ENCODE results near the gene SPRED2. TPM values are rescaled to one million over a fixed set of nuclear protein-coding genes. Genes with fewer than 3 reads are reported as not detected.

The SPRED2 gene
- total and polyA plus RNA-seq, 3 donors from 2014 or later = 10.0 to 14.1 (median 11.3) TPM

GRCh38 chr2:65353927-65354326, 78.5 kb downstream of the SPRED2 start:
- peaks cover 18% of the 10 kb centered on the region for H3K4me1 ChIP-seq
- no peaks in the 10 kb centered on the region for H3K36me3 ChIP-seq (ENCODE audit: low read depth, missing control alignments)
- DNase-seq = no peak
- H3K27me3 ChIP-seq = no peaks in the 10 kb centered on the region
- no peaks in the 10 kb centered on the region for H3K9me3 ChIP-seq
- 79 to 91% methylated on average over 5 of the region's 5 CpGs for WGBS, 2 donors
- TF ChIP-seq, protein P1, sequence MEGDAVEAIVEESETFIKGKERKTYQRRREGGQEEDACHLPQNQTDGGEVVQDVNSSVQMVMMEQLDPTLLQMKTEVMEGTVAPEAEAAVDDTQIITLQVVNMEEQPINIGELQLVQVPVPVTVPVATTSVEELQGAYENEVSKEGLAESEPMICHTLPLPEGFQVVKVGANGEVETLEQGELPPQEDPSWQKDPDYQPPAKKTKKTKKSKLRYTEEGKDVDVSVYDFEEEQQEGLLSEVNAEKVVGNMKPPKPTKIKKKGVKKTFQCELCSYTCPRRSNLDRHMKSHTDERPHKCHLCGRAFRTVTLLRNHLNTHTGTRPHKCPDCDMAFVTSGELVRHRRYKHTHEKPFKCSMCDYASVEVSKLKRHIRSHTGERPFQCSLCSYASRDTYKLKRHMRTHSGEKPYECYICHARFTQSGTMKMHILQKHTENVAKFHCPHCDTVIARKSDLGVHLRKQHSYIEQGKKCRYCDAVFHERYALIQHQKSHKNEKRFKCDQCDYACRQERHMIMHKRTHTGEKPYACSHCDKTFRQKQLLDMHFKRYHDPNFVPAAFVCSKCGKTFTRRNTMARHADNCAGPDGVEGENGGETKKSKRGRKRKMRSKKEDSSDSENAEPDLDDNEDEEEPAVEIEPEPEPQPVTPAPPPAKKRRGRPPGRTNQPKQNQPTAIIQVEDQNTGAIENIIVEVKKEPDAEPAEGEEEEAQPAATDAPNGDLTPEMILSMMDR (IDR thresholded peaks at IDR 0.05) = no peak
- TF ChIP-seq POLR2A (IDR thresholded peaks at IDR 0.05) = no peak
- H3K4me3 ChIP-seq = no peak overlapping the region
- H3K27ac ChIP-seq = no peak overlapping the region
- intact Hi-C loops (cut with DNase I; ENCODE audit: low total_unique reads) = no loop called here

- TF ChIP-seq, protein P1 (IDR thresholded peaks at IDR 0.05) = no peak
- TF ChIP-seq POLR2A (IDR thresholded peaks at IDR 0.05) = no peak
- Histone ChIP-seq H3K27ac (no peak overlapping the region), H3K4me3 (no peak overlapping the region), H3K27me3 (no peaks in the 10 kb centered on the region), H3K36me3 (ENCODE audit: low read depth, missing control alignments) (no peaks in the 10 kb centered on the region), H3K4me1 (peaks cover 18% of the 10 kb centered on the region), H3K9me3 (no peaks in the 10 kb centered on the region)
- WGBS, 2 donors = 94 to 97% methylated on average over 4 of the region's 4 CpGs
- DNase-seq = no peak
- intact Hi-C loops (cut with DNase I; ENCODE audit: low total_unique reads) = no loop called here
These were observed 79.4 kb downstream of the SPRED2 start for GRCh38 chr2:65353046-65353445.

DNA sequence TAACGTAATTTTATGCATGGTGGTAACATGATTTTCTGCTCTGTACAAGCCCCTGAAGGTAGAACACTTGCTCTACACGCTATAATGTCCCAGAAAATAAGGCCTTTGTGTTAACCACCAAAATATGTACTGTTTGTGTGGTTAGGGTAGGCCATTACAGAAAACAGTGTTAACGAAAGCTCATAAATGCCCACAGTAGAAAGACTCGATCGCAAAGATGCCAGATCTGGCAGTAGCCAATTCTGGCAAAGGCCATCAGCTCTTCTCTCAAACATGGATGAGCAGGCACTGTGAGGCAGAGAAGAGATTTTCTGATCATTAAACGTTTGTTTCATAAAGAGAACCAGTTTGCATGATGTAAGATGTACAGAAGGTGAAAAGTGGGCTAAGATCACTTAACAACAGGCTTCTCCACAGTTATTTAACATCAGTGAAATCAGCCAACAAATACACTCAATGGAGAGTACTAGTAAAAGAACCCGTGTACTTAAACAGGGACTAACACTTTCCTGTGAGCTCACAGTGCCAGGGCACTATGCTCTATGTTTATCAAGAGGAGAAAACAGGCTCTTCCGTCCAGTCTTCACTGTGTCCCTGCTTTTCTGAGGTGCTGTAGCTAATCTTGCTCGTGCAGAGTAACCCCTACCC, 80.3 kb downstream of the SPRED2 start:
- DNase-seq = no peak
- Histone ChIP-seq H3K36me3 (ENCODE audit: low read depth, missing control alignments) (no peaks in the 10 kb centered on the region), H3K27ac (no peak overlapping the region), H3K9me3 (no peaks in the 10 kb centered on the region), H3K27me3 (no peaks in the 10 kb centered on the region), H3K4me3 (no peak overlapping the region), H3K4me1 (peaks cover 18% of the 10 kb centered on the region)
- intact Hi-C loops (cut with DNase I; ENCODE audit: low total_unique reads) = no loop called here
- no peak for TF ChIP-seq POLR2A (IDR thresholded peaks at IDR 0.05)
- TF ChIP-seq, protein P1 (IDR thresholded peaks at IDR 0.05) = no peak
- 81 to 89% methylated on average over 9 of the region's 9 CpGs for WGBS, 2 donors

DNA sequence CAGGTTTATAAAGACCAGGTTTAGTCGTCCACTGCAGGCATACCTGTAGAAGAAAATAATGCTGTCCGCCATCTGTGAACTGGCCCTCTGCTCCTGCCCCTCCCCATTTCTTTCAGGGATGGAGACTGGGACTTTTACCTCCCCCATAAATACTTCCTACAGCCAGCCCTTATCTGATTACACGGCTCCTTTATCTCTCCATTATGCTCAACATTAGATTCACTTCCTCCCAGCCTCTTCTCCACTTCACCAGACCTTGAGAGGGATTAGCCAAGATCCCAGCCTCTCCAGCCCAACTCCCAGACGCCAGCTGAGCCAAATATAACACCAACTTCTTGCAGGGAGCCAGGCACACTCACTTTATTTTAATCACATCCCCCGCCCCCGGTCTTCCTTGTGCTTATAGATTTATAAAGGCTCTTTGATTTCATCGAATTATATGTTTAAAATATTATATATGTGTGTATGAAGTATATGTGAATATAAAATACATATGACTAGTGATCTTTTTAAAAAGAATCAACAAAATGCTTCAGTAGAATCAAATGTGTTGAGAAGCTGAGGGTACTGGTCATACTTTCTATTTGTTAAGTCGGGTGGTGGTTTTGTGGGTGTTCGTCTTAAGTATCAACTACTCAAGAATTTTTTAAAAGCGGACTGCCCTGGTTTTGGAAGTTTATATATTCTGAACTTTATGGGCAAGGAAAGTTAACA, 81.0 kb downstream of the SPRED2 start:
- no peaks in the 10 kb centered on the region for H3K9me3 ChIP-seq
- TF ChIP-seq POLR2A (IDR thresholded peaks at IDR 0.05) = no peak
- TF ChIP-seq, protein P1 (IDR thresholded peaks at IDR 0.05) = no peak
- H3K4me1 ChIP-seq = peaks cover 18% of the 10 kb centered on the region
- no peak overlapping the region for H3K4me3 ChIP-seq
- intact Hi-C loops (cut with DNase I; ENCODE audit: low total_unique reads) = no loop called here
- WGBS, 2 donors = 59 to 65% methylated on average over 10 of the region's 10 CpGs
- H3K36me3 ChIP-seq (ENCODE audit: low read depth, missing control alignments) = no peaks in the 10 kb centered on the region
- H3K27ac ChIP-seq = no peak overlapping the region
- no peaks in the 10 kb centered on the region for H3K27me3 ChIP-seq
- peak; percentile 29 for DNase-seq

All from testis (tissue), 3 donors.